Activated naive CD4-positive, alpha-beta T cell treated with anti-CD3 and anti-CD28 coated beads, Interleukin-2, amount 50 U/mL, for 24 hours (primary cell): ENCODE measurements around the gene PIGM.

ENCODE experiments used
- H3K27ac Mint-ChIP-seq: one replicate; pipeline ENCODE4 v1.8.0; 2021; ENCODE audit warnings: mild to moderate bottlenecking, mixed read lengths
- H3K27me3 Mint-ChIP-seq: one replicate; pipeline ENCODE4 v1.8.0; 2021; ENCODE audit warnings: mixed read lengths
- H3K36me3 Mint-ChIP-seq: one replicate; pipeline ENCODE4 v1.8.0; 2021; ENCODE audit warnings: mixed read lengths
- H3K4me1 Mint-ChIP-seq: one replicate; pipeline ENCODE4 v1.8.0; 2021; ENCODE audit warnings: mixed read lengths
- H3K4me3 Mint-ChIP-seq: one replicate; pipeline ENCODE4 v1.8.0; 2021; ENCODE audit warnings: mild to moderate bottlenecking, mixed read lengths
- H3K9me3 Mint-ChIP-seq: one replicate; pipeline ENCODE4 v1.8.0; 2021; ENCODE audit warnings: mixed read lengths

PIGM gene

DNA sequence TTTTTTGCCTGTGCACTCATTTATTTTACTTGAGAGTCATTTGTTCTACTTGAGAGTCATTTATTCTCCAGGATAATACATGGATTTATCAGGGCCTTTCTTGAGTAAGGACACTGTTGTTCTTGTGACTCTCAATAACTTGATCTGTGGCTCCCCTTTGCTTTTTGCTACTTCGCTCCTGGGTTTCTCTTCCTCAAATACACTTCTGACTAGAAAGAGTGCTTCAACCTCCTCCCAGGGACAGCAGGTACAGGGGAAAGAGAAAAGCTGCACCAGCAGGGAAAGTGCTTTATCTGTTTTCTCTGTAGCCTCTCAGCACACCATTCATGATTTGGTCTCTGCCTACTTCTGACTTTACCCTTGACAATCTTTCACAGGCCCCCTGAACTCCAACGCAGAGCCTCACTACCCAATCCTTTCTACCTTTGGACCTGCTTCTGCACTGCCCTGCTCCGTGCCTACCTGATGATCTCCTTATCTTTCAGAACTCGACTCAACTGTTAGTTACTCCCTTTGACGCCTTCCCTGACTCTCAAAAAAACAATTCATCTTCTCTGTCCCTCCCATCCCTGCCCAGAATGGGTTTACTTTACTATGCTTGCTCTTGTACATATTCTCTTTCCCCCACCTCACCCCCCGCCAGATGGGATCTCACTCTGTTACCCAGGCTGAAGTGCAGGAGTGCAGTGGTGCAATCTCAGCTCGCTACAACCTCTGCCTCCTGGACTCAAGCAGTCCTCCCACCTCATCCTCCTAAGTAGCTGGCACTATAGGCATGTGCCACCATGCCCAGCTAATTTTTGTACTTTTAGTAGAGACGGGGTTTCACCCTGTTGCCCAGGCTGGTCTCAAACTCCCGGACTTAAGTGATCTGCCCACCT lies 15.6 kb upstream of the PIGM start:
- Mint-ChIP-seq H3K4me3 (peak overlapping the region; percentile 80), H3K27me3 (peaks cover 5% of the 10 kb centered on the region), H3K36me3 (no peaks in the 10 kb centered on the region), H3K27ac (peak overlapping the region; percentile 20), H3K9me3 (no peaks in the 10 kb centered on the region), H3K4me1 (peaks cover 14% of the 10 kb centered on the region)

DNA sequence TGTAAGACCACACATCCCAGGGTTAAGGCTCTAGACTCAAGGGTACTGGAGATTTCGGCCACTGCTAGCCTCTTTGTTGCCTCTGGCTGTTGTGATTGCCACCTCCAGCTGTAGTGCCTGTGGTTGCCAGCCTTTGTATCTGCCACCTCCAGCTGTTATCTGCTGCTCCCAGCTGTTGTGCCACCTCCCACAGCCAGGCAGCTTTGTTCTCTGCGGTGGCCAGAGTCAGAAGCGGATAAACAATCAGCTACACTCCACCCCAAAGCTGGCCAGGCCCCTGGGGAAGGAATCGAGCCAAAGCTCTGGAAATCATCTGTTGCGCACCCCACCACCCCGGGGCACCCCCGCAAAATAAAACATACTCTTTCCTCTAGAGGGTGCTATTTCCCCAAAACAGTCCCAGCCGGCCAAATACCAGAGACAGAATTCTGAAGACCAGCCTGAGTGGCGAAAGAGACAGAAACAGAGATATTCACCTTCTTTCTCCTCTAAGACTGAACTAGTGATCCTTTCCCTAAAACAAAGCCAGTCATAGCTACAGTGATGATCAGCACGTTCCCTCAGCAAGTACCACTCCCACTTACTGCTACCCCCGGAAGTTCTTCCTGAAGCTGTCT lies 14.8 kb upstream of the PIGM start:
- peaks cover 5% of the 10 kb centered on the region for H3K27me3 Mint-ChIP-seq
- peaks cover 14% of the 10 kb centered on the region for H3K4me1 Mint-ChIP-seq
- H3K36me3 Mint-ChIP-seq = no peaks in the 10 kb centered on the region
- H3K9me3 Mint-ChIP-seq = no peaks in the 10 kb centered on the region
- no peak overlapping the region for H3K27ac Mint-ChIP-seq
- peak overlapping the region; percentile 80 for H3K4me3 Mint-ChIP-seq

DNA sequence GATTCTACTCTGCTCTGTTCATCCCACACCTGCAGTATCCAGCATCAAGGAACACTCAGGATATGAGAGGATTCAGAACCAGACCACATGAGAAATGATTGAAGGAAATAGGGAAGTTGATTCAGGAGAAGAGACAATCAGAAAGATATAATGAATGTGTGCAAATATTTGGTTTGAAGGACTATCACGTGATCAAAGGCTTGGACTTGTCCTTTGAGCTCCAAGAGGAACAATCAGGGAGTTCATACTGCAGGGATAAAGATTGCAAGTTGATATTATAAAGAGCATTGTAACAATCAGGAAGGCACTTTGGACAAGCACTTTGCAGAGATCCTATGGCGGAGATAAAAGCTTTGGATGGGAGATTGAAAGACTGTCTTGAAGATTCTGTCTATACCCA lies 13.9 kb upstream of the PIGM start:
- Mint-ChIP-seq H3K27me3 (peaks cover 5% of the 10 kb centered on the region), H3K4me1 (peaks cover 14% of the 10 kb centered on the region), H3K9me3 (no peaks in the 10 kb centered on the region), H3K4me3 (no peak overlapping the region), H3K27ac (no peak overlapping the region), H3K36me3 (no peaks in the 10 kb centered on the region)

DNA sequence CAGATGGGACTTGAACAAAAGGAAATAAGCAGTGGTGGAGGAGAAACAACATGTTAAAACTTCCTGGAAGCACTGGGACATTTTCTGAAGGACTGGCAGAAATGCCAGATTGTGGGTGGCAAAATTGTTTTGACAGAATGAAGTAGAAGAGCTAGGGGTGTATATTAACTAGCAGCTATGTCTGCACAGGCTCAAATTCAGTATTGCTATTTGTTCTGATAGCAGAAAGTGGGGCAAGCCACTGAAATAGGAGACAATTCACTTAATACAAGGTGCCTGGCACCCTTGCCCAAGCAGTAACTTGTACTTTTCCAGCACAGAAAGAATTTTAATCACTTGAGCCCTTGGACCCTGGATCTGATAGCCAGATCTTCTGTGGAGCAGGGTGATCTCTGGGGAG lies 11.8 kb upstream of the PIGM start:
- H3K9me3 Mint-ChIP-seq = no peaks in the 10 kb centered on the region
- no peak overlapping the region for H3K27ac Mint-ChIP-seq
- peaks cover 5% of the 10 kb centered on the region for H3K27me3 Mint-ChIP-seq
- H3K36me3 Mint-ChIP-seq = no peaks in the 10 kb centered on the region
- no peak overlapping the region for H3K4me3 Mint-ChIP-seq
- peaks cover 14% of the 10 kb centered on the region for H3K4me1 Mint-ChIP-seq

DNA sequence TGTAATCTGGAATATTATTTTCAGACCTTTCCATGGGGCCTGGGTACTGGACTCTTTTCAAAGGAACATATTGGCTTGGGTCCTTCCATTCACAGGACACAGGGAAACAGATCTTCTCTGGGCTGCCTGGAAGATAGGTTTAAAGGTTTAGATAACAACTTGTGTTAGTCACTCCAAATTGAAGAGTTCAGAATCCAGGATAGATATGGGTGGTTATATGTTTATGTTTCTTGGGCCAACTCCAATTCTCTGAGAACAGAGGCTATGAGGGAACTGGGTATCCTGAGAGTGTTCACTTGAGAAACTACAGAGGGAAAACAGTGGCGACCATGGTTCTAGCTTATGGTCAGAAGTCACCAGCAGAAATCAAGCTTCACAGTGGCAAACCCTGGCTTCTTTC lies 8.7 kb upstream of the PIGM start:
- H3K4me1 Mint-ChIP-seq = no peaks in the 10 kb centered on the region
- no peak overlapping the region for H3K4me3 Mint-ChIP-seq
- H3K36me3 Mint-ChIP-seq = peaks cover 2% of the 10 kb centered on the region
- H3K27ac Mint-ChIP-seq = no peak overlapping the region
- H3K9me3 Mint-ChIP-seq = no peaks in the 10 kb centered on the region
- H3K27me3 Mint-ChIP-seq = peaks cover 2% of the 10 kb centered on the region

DNA sequence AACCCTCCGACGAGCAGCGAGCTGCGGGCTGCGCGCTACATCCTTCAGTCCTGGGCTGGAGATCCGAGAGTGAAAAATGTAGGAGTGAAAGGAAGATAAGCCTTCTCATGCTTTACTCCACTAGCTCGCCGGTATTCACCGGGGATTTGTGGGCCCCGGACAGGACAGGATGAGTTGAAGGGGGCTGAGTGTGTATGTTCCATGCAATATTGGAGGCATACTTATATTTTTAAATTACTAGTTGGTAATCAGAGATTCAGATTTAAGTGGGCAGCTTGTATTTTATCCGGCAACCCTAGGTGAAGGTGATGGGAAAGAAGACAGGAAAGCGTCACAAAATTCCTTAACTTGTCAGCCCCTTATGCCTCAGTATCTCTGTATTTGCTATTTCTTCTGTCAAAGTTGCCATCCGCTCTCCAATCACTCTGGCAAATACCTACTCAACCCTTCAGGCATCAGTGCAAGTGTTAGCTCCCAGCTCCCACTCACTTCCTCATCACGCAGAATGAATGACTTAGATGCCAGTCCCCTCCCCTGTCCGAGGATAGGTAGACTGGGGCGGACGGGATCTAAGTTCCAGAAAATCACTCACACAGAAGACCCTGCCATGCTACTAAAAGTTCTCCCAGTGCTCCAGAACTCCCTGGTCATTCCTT lies 503 bp upstream of the PIGM start:
- H3K27ac Mint-ChIP-seq = peak overlapping the region; percentile 92

DNA sequence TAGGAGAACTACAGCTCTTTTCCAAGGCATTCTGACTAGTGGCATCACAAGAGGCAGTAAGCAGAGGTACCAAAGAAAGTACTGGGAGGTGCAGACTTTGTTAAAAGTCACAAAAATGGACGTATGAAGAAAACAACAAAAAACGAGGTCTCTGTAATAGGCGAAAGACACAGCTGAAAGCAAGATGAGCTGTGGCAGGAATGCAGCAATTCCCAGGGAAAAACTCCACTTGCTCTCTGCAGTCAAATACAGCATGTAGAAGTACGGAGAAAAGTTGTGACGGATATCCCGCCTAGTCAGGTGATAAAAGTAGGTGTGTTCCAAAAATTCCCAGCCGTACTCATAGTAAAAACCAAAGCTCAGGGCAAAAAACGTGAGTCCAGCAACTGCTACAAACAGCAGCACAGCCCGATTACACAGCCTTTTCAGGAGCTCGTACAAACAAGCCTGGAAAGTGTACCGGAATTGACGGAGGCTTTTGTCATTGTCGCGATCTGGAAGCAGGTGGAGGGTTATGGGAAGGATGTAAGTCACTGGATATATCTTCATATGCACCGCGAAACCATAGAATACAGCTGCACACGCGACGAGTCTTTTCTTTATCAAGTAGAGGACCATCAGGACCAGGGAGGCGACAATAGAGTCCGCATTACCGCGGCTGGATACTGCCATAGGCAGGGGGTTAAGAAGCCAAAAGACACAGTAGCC lies 979 bp downstream of the PIGM start:
- Mint-ChIP-seq H3K4me1 (peaks cover 43% of the 10 kb centered on the region), H3K9me3 (no peaks in the 10 kb centered on the region), H3K27me3 (no peaks in the 10 kb centered on the region), H3K4me3 (peak overlapping the region; percentile 98), H3K36me3 (peaks cover 4% of the 10 kb centered on the region), H3K27ac (peak overlapping the region; percentile 66)

More for the DNA sequence above, 503 bp upstream of the PIGM start:
- Mint-ChIP-seq H3K36me3 (no peaks in the 10 kb centered on the region), H3K9me3 (no peaks in the 10 kb centered on the region), H3K27me3 (no peaks in the 10 kb centered on the region), H3K4me3 (peak overlapping the region; percentile 98), H3K4me1 (peaks cover 40% of the 10 kb centered on the region)

DNA sequence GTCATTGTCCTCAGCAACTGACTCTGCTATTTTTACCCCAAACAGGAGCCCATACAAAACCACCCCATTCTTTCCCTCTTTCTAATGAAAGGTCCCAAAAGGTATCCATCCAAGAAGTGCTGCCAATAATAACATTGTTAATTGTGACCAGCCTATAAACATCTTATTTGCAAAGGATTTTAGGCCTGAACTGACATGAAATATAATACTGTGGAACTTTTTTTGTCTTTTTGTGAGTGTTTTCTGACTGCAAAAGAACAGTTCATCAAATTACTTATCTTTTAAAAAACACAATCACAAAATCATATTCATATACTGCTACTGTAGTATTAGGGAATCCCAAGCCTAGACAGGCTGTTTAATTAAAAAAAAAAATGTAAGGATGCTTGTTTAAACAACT lies 3.4 kb downstream of the PIGM start:
- Mint-ChIP-seq H3K4me3 (no peak overlapping the region), H3K4me1 (peaks cover 43% of the 10 kb centered on the region), H3K27me3 (no peaks in the 10 kb centered on the region), H3K9me3 (no peaks in the 10 kb centered on the region), H3K36me3 (peaks cover 5% of the 10 kb centered on the region), H3K27ac (no peak overlapping the region)

DNA sequence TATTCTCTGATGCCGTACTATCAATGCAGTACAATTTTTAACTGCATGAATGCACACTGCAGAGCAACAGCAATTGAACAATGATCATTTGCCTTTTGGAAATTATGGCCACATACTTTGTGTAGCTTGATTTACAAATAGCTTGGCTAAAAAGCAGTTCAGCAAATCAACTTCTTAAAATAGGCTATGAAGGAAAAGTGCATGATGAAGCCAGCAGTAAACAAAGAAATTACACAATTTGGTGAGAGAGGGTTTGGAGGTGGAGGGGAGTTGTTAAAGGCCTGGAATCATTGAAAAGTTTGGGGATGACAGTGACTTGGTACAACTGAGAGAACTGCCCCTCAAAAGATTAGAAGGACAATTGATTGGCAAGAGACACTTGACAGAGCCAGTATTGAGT lies 6.5 kb downstream of the PIGM start:
- Mint-ChIP-seq H3K4me3 (no peak overlapping the region), H3K4me1 (peaks cover 23% of the 10 kb centered on the region), H3K36me3 (peaks cover 5% of the 10 kb centered on the region), H3K27ac (no peak overlapping the region), H3K27me3 (no peaks in the 10 kb centered on the region), H3K9me3 (no peaks in the 10 kb centered on the region)

DNA sequence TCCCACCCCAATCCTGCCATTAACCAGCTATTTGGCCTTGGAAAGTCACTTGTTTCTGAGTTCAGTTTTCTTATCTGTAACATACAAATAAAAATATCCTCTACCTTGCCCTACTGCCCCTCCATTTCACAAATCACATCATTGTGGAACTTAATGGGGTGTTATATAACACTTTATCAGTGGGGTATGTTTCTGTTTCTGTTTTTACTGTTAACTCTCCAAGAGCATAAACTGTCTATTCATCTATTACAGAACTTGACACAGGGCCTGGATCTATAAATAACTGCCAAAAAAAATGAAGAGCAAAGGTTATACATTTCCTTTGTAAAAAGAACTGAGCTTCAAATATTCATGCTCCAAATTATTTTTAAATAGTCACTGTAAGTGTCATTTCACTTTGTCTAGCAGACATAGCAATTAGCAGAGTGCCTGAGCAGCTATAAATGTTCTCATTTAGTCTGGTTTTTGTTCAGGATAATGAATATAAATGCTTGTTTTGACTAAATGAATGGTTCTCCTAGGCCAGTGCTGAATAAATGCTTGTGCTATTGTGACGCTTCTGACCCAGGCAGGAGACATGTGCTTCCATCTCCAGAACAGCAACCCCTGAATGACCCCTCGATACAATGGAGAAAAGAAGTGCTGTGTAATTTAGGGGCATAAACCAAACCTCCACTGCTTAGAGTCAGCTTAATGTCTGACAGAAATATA lies 7.4 kb downstream of the PIGM start:
- no peaks in the 10 kb centered on the region for H3K27me3 Mint-ChIP-seq
- peaks cover 16% of the 10 kb centered on the region for H3K4me1 Mint-ChIP-seq
- H3K4me3 Mint-ChIP-seq = no peak overlapping the region
- H3K9me3 Mint-ChIP-seq = no peaks in the 10 kb centered on the region
- H3K27ac Mint-ChIP-seq = no peak overlapping the region
- peaks cover 5% of the 10 kb centered on the region for H3K36me3 Mint-ChIP-seq

DNA sequence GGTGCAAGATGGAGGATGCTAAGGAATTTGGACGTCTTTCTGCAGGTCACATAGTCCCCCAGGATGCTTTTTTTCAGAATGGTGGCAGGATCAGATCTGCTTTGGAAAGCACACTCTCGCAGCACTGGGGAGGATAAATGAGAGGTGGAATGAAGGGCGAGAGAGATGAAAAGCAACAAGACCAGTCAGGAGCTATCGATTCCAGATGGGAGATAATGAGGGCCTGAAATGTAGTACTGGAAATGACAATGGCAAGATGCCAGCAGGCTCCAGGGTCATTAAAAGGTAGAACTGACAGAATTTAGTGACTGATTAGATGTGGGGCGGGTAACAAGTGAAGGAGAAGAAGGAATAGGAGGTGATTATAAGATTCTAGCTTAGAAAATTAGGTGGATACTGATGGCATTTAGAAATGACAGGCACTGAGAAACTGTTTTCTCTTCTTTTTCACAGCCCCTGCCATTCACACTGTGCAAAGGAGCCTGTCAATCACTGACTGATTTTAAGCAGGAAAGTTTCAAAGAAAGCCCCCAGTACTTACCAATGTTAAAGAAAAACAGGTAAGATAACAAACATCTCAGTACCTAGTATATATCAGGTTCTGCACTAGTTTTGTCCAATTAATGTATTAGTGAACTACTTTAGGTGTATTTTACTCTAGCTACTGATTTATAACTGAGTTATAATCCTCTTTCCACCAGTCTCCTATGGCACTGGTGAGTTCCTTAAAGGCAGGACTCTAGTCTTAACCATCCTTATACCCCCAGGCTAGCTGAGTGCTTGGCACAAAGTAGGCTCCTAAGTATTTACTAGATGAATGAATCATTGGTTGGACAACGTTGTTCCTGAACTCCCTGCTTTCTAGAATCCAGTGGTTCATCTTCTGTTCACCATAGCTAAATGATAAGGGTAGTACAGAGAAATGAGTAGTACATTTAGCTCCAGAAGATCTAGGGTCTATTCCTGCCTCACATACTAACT lies 9.2 kb downstream of the PIGM start:
- H3K36me3 Mint-ChIP-seq = peaks cover 5% of the 10 kb centered on the region
- H3K27me3 Mint-ChIP-seq = no peaks in the 10 kb centered on the region
- no peak overlapping the region for H3K27ac Mint-ChIP-seq
- H3K4me3 Mint-ChIP-seq = no peak overlapping the region
- no peaks in the 10 kb centered on the region for H3K9me3 Mint-ChIP-seq
- H3K4me1 Mint-ChIP-seq = peaks cover 5% of the 10 kb centered on the region

DNA sequence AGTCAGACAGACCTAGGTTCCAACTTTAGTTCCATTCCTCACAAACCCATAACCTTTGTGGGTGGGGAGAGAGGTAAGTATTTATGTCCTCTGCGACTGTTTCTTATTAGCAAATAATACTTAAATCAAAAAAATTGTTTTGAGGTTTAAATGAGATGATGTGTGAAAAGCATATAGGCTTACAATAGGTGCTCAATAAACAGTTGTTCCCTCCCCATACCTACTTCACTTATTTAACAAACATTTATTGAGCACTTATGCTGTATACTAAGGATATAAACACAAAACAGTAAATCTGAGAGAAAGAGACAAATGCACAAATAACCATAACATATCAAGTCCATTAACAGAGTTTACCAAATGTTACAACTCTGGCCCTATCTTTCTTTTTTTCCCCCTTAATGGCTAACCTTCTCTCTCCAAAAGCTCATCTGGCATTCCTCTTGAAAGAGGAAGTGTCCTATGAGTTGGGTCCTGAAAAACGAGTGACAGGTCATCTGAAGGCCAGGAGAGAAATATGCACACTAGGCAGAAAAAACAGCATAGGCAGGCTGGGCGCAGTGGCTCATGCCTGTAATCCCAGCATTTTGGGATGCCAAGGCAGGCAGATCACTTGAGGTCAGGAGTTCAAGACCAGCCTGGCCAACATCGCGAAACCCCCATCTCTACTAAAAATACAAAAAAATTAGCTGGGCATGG lies 10.3 kb downstream of the PIGM start:
- H3K4me3 Mint-ChIP-seq = no peak overlapping the region
- H3K9me3 Mint-ChIP-seq = no peaks in the 10 kb centered on the region
- peaks cover 2% of the 10 kb centered on the region for H3K36me3 Mint-ChIP-seq
- no peaks in the 10 kb centered on the region for H3K27me3 Mint-ChIP-seq
- no peak overlapping the region for H3K27ac Mint-ChIP-seq
- no peaks in the 10 kb centered on the region for H3K4me1 Mint-ChIP-seq

DNA sequence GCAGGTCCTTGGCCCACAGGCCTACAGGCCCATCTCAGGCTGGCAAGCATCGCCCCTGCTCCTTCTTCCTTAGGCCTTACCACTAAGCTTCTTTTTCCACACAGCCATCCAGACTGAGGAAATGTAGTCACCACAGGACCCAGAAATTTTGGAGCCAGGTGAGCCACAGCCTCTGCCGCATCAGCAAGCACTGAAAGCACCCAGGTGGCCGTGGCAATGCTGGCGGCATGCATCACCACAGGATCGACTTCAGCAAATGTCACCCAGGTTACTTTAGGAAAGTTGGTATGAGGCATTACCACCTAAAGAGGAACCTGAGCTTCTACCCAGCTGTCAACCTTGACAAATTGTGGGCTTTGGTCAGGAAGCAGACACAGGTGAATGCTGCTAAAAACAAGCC lies 11.6 kb downstream of the PIGM start:
- Mint-ChIP-seq H3K4me1 (no peaks in the 10 kb centered on the region), H3K9me3 (no peaks in the 10 kb centered on the region), H3K27me3 (no peaks in the 10 kb centered on the region), H3K27ac (no peak overlapping the region), H3K4me3 (no peak overlapping the region), H3K36me3 (no peaks in the 10 kb centered on the region)

DNA sequence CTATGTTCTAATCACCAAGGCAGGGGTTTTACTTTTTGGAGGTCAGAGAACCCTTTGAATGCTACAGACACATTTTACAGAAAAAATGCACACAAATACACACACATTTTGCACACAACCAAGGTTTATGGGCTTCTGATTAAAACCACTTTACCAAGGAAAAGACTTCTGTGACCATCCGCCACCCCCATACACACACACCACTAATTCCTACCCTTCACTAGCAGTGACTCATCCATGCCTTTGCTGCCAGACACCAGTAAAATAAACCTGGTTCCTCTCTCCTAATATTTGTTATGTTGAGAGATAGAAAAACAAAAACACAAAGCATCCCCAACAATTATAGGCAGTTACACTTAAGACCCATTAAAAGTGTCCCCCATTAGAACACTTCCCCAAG lies 12.9 kb downstream of the PIGM start:
- Mint-ChIP-seq H3K4me1 (no peaks in the 10 kb centered on the region), H3K27ac (no peak overlapping the region), H3K9me3 (no peaks in the 10 kb centered on the region), H3K4me3 (no peak overlapping the region), H3K36me3 (no peaks in the 10 kb centered on the region), H3K27me3 (no peaks in the 10 kb centered on the region)
